ENCODE measurements around the gene ZBTB42. TPM values are rescaled to one million over a fixed set of nuclear protein-coding genes. Genes with fewer than 3 reads are reported as not detected.
"Not testable (repeated sequence)": the region's sequence is repeated elsewhere in the genome, so short reads cannot be mapped to it uniquely, and the experiment has no call there.

ZBTB42 gene
- total RNA-seq, 4 donors from 2014 or later = 5.9 to 24.3 (median 11.7) TPM

DNA sequence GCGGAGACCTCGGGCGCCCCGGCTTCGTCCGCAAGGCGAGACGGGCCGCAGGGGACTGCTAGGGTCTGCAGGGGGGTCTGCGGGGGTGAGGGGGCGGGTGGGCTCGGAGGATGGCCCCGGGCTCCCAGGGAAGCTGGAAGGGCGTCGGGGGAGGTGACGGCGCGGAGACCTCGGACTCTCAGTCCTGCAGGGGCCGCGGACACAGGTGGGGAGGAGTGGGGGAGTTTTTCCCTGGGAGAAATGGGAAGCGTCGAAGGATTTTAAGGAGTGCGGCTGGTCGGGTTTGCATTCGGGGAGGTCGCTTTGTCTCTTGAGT, 25.9 kb downstream of the ZBTB42 start:
- in situ Hi-C loops (cut with MboI; ENCODE audit: low pct_ligation_motif_present in 1 of 4, low pct_unique_long_range_greater_than_20kb in 1 of 4, low sequenced_read_pairs in 3 of 4) (loop anchor here in 2 of 4 donors (10.0 kb wide), 1 partner anchor 62 kb away; no protein-coding TSS in a partner anchor), intact Hi-C loops (cut with DNase I; ENCODE audit: low total_unique reads) (loop anchor here (5.0 kb wide), 1 partner anchor 60 kb away; no protein-coding TSS in a partner anchor)
- H3K9me3 ChIP-seq = no peaks in the 10 kb centered on the region
- H3K4me1 ChIP-seq = peaks cover 12 to 23% (median 22%) of the 10 kb centered on the region in 4 donors
- H3K27ac ChIP-seq = peak overlapping the region; percentile 40 to 65 (median 59)
- H3K27me3 ChIP-seq = no peaks in the 10 kb centered on the region
- TF ChIP-seq, protein P1, sequence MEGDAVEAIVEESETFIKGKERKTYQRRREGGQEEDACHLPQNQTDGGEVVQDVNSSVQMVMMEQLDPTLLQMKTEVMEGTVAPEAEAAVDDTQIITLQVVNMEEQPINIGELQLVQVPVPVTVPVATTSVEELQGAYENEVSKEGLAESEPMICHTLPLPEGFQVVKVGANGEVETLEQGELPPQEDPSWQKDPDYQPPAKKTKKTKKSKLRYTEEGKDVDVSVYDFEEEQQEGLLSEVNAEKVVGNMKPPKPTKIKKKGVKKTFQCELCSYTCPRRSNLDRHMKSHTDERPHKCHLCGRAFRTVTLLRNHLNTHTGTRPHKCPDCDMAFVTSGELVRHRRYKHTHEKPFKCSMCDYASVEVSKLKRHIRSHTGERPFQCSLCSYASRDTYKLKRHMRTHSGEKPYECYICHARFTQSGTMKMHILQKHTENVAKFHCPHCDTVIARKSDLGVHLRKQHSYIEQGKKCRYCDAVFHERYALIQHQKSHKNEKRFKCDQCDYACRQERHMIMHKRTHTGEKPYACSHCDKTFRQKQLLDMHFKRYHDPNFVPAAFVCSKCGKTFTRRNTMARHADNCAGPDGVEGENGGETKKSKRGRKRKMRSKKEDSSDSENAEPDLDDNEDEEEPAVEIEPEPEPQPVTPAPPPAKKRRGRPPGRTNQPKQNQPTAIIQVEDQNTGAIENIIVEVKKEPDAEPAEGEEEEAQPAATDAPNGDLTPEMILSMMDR (IDR thresholded peaks at IDR 0.05) = no peak
- no peak for TF ChIP-seq EP300 (IDR thresholded peaks at IDR 0.05; ENCODE audit: low read depth)
- TF ChIP-seq POLR2AphosphoS5 (IDR thresholded peaks at IDR 0.05) = no peak
- peak overlapping the region; percentile 2 to 62 (median 42) for H3K4me3 ChIP-seq
- DNase-seq = no peak
- 11% methylated on average over 23 of the region's 27 CpGs; no CpG with 5 or more reads in 1 of the 2 donors for WGBS, 2 donors (ENCODE audit: low coverage in 1 of 2)
- no peaks in the 10 kb centered on the region for H3K36me3 ChIP-seq

DNA sequence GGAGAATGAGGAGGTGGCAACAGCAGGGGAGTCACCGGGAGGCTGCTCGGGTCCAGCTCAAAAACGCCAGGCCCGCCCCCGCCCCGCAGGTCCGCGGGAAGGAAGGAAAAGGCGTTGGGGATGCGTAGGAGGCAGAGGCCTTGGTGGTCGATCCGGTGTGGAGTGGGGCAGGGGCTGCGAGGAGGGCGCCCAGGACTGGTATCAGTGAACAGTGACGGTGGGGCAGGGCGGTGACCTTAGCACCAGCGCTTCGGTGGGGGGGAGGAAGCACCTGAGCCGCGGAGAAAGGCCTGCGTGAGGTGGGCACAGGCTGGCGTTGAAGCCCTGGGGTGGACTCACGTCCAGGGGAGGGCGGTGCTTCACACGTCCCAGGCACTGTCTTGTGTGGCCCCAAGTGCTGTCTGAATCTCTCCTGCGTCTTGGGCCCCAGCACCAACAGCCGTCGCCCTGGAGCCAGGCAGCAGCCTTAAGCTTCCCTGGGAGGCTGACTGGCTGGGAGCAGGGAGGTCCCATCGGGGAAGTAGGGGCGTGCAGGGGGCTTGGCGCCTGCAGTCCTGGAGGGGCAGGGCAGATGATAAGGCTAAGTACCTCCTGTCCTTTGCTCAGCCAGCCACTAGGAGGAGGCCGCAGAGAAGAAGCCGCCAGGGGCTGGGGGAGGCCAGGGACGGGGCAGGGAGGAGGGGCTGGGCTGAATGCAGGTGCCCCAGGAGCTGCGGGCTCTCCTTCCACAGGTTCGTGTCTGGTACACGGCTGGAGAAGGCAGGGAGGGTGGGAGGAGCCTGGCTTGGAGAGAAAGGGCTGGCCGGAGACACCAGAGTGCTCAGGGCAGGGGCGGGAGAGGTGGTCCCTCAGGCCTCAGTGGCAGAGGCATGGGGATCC, 26.5 kb downstream of the ZBTB42 start:
- WGBS, 2 donors (ENCODE audit: low coverage in 1 of 2) = 11% methylated on average over 35 of the region's 39 CpGs; no CpG with 5 or more reads in 1 of the 2 donors
- H3K4me1 ChIP-seq = peaks cover 12 to 23% (median 22%) of the 10 kb centered on the region in 4 donors
- no peaks in the 10 kb centered on the region for H3K36me3 ChIP-seq
- peak; percentile 62 for DNase-seq
- H3K27ac ChIP-seq = peak overlapping the region; percentile 40 to 65 (median 59)
- no peak for TF ChIP-seq POLR2AphosphoS5 (IDR thresholded peaks at IDR 0.05)
- no peak for TF ChIP-seq EP300 (IDR thresholded peaks at IDR 0.05; ENCODE audit: low read depth)
- no peak for TF ChIP-seq POLR2A (IDR thresholded peaks at IDR 0.05)
- TF ChIP-seq, protein P1 (IDR thresholded peaks at IDR 0.05) = peak; percentile 41 to 78 (median 51)
- no peaks in the 10 kb centered on the region for H3K9me3 ChIP-seq
- in situ Hi-C loops (cut with MboI; ENCODE audit: low pct_ligation_motif_present in 1 of 4, low pct_unique_long_range_greater_than_20kb in 1 of 4, low sequenced_read_pairs in 3 of 4) = loop anchor here in 2 of 4 donors (10.0 kb wide), 1 partner anchor 63 kb away; no protein-coding TSS in a partner anchor
- H3K27me3 ChIP-seq = no peaks in the 10 kb centered on the region
- H3K4me3 ChIP-seq = peak overlapping the region; percentile 2 to 62 (median 42)
- intact Hi-C loops (cut with DNase I; ENCODE audit: low total_unique reads) = loop anchor here (5.0 kb wide), 1 partner anchor 60 kb away; no protein-coding TSS in a partner anchor

- H3K27me3 ChIP-seq = no peaks in the 10 kb centered on the region
- intact Hi-C loops (cut with DNase I; ENCODE audit: low total_unique reads) = no loop called here
- WGBS, 2 donors (ENCODE audit: low coverage in 1 of 2) = 60 to 76% methylated on average over 1 to 9 of the region's 9 CpGs
Measured at GRCh38 chr14:104830781-104831180, 29.9 kb downstream of the ZBTB42 start.

DNA sequence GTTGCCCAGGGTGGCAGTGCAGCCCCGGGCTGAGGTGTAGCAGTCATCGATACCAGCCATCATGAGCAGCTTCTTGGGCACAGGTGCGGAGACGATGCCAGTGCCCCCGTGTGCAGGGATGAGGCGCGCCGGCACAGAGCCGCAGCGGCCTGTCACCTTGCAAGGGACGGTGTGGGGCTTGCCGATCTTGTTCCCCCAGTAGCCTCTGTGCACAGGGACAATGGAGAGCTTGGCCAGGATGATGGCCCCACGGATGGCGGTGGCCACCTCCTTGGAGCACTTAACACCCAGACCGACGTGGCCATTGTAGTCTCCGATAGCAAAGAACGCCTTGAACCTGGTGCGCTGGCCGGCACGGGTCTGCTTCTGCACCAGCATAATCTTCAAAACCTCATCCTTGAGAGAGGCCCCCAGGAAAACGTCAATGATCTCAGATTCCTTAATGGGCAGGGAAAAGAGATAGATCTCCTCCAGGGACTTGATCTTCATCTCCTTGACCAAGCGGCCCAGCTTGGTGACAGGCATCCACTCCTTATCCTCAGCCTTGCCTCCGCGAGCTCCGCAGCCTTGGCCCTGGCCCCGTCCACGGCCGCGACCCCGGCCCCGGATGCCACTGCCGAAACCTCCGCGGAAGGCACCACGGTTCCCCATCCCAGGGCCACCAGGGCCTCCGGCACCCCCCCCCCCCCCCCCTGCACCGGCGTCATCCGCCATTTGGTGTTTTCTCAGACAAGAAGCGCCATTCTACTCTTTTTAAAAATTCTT, 35.5 kb downstream of the ZBTB42 start:
- in situ Hi-C loops (cut with MboI; ENCODE audit: low pct_ligation_motif_present in 1 of 4, low pct_unique_long_range_greater_than_20kb in 1 of 4, low sequenced_read_pairs in 3 of 4); DNase-seq; H3K27ac ChIP-seq; intact Hi-C loops (cut with DNase I; ENCODE audit: low total_unique reads); H3K36me3 ChIP-seq; H3K4me3 ChIP-seq; H3K4me1 ChIP-seq; H3K9me3 ChIP-seq: not testable (repeated sequence)
- 96% methylated on average over 5 to 19 of the region's 41 CpGs for WGBS, 2 donors (ENCODE audit: low coverage in 1 of 2)
- peaks cover 14% of the 10 kb centered on the region for H3K27me3 ChIP-seq

More at GRCh38 chr14:104830781-104831180, 29.9 kb downstream of the ZBTB42 start:
- H3K4me1 ChIP-seq = peaks cover 9 to 20% (median 19%) of the 10 kb centered on the region in 4 donors
- no peaks in the 10 kb centered on the region for H3K9me3 ChIP-seq
- in situ Hi-C loops (cut with MboI; ENCODE audit: low pct_ligation_motif_present in 1 of 4, low pct_unique_long_range_greater_than_20kb in 1 of 4, low sequenced_read_pairs in 3 of 4) = no loop called here
- no peak for DNase-seq
- no peak overlapping the region for H3K4me3 ChIP-seq
- no peak for TF ChIP-seq POLR2A (IDR thresholded peaks at IDR 0.05)
- TF ChIP-seq, protein P1 (IDR thresholded peaks at IDR 0.05) = no peak
- no peak overlapping the region for H3K27ac ChIP-seq
- no peaks in the 10 kb centered on the region for H3K36me3 ChIP-seq

Measured in transverse colon (tissue), 4 donors.